Tongue (tissue), 2 donors: ENCODE data around the gene ZNF177. TPM values are rescaled to one million over a fixed set of nuclear protein-coding genes. Genes with fewer than 3 reads are reported as not detected.
"Not testable (repeated sequence)": the region's sequence is repeated elsewhere in the genome, so short reads cannot be mapped to it uniquely, and the experiment has no call there.

Experiments
- DNase-seq: peaks from one replicate; pipeline ENCODE4 v3.0.0-alpha.2; 2015
- total RNA-seq: library from RNA; depleted of rRNA; stranded (reverse); fragments of >200 nt; gene quantifications from one replicate; pipeline ENCODE4 v1.2.3, GENCODE V29; 2014

ZNF177 gene
- 5.8 TPM for total RNA-seq

GRCh38 chr19:9362905-9363304 lies at the start of gene ZNF177:
Gene ZNF177, plus strand, starts transcription at chr19:9363013. Its CDS starts 15,299 bp downstream, at chr19:9378312.
- DNase-seq, result peak; percentile 72

- DNase-seq, result no peak
Observed at GRCh38 chr19:9313756-9314155, 49.1 kb upstream of the ZNF177 start.

- DNase-seq, result no peak
Observed at GRCh38 chr19:9321338-9321737, 41.5 kb upstream of the ZNF177 start.

- DNase-seq, result not testable (repeated sequence)
Observed at GRCh38 chr19:9321756-9322155, 41.1 kb upstream of the ZNF177 start.

GRCh38 chr19:9322201-9322600 lies 40.6 kb upstream of the ZNF177 start:
- not testable (repeated sequence) for DNase-seq

- peak; percentile 81 for DNase-seq
Observed at GRCh38 chr19:9323557-9323918, 39.3 kb upstream of the ZNF177 start.

- peak; percentile 99 for DNase-seq
Observed at GRCh38 chr19:9323919-9324583, 38.8 kb upstream of the ZNF177 start, which contains the start of gene ZNF559. Gene ZNF559, plus strand, starts transcription at chr19:9324179. Its CDS starts 14,371 bp downstream, at chr19:9338550.

GRCh38 chr19:9324584-9324962 lies 38.2 kb upstream of the ZNF177 start:
- no peak for DNase-seq

GRCh38 chr19:9329999-9330398 lies 32.8 kb upstream of the ZNF177 start:
- DNase-seq, result no peak

GRCh38 chr19:9342610-9343304 lies 20.1 kb upstream of the ZNF177 start:
- no peak for DNase-seq

GRCh38 chr19:9345005-9345404 lies 17.8 kb upstream of the ZNF177 start:
- no peak for DNase-seq

- no peak for DNase-seq
Observed at GRCh38 chr19:9348253-9348652, 14.6 kb upstream of the ZNF177 start.

- DNase-seq, result no peak
Observed at GRCh38 chr19:9348671-9349070, 14.1 kb upstream of the ZNF177 start.

- DNase-seq, result no peak
Observed at GRCh38 chr19:9352505-9352904, 10.3 kb upstream of the ZNF177 start.

GRCh38 chr19:9353011-9353410 lies 9.8 kb upstream of the ZNF177 start:
- DNase-seq, result no peak

- no peak for DNase-seq
Observed at GRCh38 chr19:9354651-9355050, 8.2 kb upstream of the ZNF177 start.

- no peak for DNase-seq
Observed at GRCh38 chr19:9370738-9371619, 8.2 kb downstream of the ZNF177 start.

GRCh38 chr19:9381361-9381785 lies 18.6 kb downstream of the ZNF177 start:
- DNase-seq, result no peak

- peak; percentile 90 for DNase-seq
Observed at GRCh38 chr19:9406798-9407352, 44.1 kb downstream of the ZNF177 start.

- DNase-seq, result no peak
Observed at GRCh38 chr19:9407827-9408226, 45.0 kb downstream of the ZNF177 start.

- DNase-seq, result no peak
Observed at GRCh38 chr19:9413240-9413954, 50.6 kb downstream of the ZNF177 start.

GRCh38 chr19:9427941-9428340 lies 65.1 kb downstream of the ZNF177 start:
- no peak for DNase-seq
